HG02798 (cell line): ENCODE measurements around the gene DES.

ENCODE experiments used
- ATAC-seq: cut with Tn5 transposase; IDR thresholded peaks from one replicate; pipeline ENCODE4 v1.9.1; 2021; ENCODE audit warnings: mild to moderate bottlenecking; ENCODE audit not compliant: unreplicated experiment, poor library complexity

Gene DES

GRCh38 chr2:219452361-219453317 lies 34.5 kb downstream of the DES start:
- ATAC-seq: no peak

GRCh38 chr2:219453671-219454590 lies 35.8 kb downstream of the DES start:
- no peak for ATAC-seq

- no peak for ATAC-seq
Observed at GRCh38 chr2:219455581-219455980, 37.4 kb downstream of the DES start.

- ATAC-seq: peak; percentile 47
Observed at GRCh38 chr2:219457784-219458369, 39.7 kb downstream of the DES start.

GRCh38 chr2:219458996-219459395 lies 40.8 kb downstream of the DES start:
- ATAC-seq: no peak

- peak; percentile 75 for ATAC-seq
Observed at GRCh38 chr2:219459460-219460311, 41.5 kb downstream of the DES start.

- no peak for ATAC-seq
Observed at GRCh38 chr2:219460424-219460926, 42.3 kb downstream of the DES start.

- ATAC-seq: no peak
Observed at GRCh38 chr2:219461047-219461514, 42.9 kb downstream of the DES start.

GRCh38 chr2:219461669-219462068 lies 43.5 kb downstream of the DES start:
- ATAC-seq: no peak

GRCh38 chr2:219462349-219462748 lies 44.2 kb downstream of the DES start:
- no peak for ATAC-seq

- no peak for ATAC-seq
Observed at GRCh38 chr2:219464286-219465032, 46.3 kb downstream of the DES start.

GRCh38 chr2:219465659-219466561 lies 47.7 kb downstream of the DES start:
- no peak for ATAC-seq

GRCh38 chr2:219466816-219467735 lies 48.9 kb downstream of the DES start:
- ATAC-seq: no peak

- ATAC-seq: no peak
Observed at GRCh38 chr2:219467736-219468075, 49.5 kb downstream of the DES start.

GRCh38 chr2:219468410-219469185 lies 50.4 kb downstream of the DES start:
- no peak for ATAC-seq

GRCh38 chr2:219469186-219469724 lies 51.1 kb downstream of the DES start:
- ATAC-seq: no peak
